Activated CD4-positive, CD25-positive, alpha-beta regulatory T cell treated with anti-CD3 and anti-CD28 coated beads, Interleukin-2, amount 50 U/mL, for 72 hours (primary cell): Measurements from ENCODE around the gene BLMH.
"Not testable (repeated sequence)": the region's sequence is repeated elsewhere in the genome, so short reads cannot be mapped to it uniquely, and the experiment has no call there.

Experiments
- DNase-seq: peaks from one replicate; pipeline ENCODE4 v3.0.0; 2021

BLMH gene

DNA sequence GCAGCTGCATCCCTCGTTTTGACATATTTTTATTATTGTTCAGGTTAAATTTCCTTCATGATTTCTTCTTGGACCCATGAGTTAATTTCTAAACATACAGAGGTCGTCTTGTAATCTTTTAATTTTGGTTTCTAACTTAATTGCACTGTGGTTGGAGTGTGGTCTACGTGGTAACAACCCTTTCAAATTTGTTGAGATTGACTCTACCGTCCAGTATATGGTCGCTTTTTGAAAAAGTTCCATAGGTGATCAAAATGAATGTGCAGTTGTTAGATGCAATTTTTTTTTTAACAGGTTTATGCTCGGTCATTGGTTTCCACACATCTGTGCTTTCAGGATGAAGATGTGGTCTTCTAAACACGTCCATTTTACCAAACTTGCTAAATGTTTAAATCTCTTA is 45.3 kb downstream of the BLMH start:
- DNase-seq = no peak

DNA sequence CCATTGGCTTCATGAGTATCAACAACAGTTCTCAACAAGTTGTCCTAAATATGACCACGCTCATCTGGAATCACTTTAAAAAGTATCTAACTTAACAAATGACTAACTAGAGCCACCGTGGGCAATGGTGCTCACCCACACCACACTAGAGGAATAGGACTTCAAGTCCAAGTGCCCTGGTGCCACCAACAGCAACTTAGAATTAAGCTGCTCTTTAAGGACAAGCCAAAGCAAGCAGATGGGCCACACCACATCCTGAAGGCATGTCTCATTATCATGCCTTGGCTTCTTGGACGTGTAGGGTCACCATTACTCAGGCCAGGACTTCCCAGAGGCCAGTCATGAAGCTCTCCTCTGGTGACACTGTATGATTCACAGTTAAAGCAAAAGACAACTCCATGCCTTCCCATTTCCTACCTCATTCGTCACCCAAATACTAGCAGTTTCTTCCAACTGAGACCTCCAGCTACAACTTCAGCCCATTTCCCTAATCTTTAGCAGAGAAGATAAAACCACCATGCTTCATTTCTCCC is 46.8 kb downstream of the BLMH start:
- no peak for DNase-seq

DNA sequence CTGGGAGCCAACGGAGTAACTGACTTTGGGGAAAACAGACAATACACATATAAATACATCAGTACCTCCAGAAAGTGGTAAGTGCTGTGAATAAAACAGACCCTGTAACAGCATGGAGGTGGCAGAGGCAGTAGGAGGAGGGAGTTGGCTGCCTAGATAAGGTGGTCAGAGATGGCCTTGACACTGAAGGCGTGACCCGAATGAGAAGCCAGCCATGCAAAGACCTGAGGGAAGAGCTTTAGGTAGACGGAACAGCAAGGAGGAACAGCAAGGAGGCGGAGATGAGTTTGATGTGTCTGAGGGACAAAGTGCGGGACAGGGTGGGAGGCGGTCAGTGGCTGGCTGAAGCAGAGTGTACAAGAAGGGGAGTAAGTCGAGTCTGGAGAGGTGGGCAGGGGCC is 48.2 kb downstream of the BLMH start:
- DNase-seq = no peak

DNA sequence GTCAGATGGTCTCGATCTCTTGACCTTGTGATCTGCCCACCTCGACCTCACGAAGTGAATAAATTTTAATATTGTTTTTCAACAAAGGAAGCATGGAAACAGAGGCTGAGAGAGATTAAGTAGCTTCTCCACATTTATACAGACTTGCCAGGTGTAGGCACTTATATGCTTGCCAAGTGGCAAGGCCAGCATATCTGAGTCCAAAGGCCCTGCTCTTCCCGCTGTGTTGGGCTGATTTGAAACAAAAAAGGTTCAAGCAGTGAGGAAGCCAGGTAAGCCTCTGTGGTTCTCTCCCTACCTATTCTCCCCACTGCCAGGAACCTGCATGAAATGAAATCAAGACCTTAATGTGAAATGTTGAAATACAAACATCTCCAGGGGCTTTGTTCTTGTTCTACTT is 48.7 kb downstream of the BLMH start:
- DNase-seq = no peak

DNA sequence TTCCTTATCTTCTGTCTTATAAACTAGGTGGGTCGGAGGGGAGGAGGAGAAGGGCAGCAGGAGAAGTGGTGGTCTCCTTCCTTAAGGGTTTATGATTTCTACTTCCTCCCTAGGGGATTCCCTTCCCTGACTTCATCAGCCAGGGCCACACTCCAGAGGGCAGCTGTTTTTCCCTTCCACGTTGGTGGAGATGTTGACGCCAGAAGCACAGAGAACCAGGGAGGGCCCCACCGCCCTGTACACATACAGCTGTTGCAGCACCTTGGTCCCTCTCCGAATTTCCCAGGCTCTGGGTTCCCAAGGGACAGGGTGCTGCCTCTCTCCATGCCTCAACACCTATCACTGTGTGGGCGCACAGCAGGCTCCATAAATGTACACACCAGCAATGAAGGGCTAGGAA is 50.7 kb downstream of the BLMH start:
- DNase-seq = no peak

DNA sequence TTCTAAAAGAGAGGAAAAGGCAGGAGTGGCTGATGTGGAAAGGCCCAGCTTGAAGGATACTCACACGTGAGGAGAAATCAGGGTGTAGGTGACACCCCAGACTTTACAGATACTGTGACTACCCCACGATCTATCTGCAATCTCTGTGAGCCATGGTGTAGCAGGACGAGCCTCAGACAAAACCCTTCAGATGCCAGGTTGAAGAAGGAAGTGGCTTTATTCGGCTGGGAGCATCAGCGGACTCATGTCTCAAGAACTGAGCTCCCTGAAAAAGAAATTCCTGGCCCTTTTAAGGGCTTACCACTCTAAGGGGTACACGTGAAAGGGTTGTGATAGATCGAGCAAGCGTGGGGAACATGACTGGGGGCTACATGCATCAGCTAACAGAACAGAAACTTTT is 51.6 kb downstream of the BLMH start:
- no peak for DNase-seq

DNA sequence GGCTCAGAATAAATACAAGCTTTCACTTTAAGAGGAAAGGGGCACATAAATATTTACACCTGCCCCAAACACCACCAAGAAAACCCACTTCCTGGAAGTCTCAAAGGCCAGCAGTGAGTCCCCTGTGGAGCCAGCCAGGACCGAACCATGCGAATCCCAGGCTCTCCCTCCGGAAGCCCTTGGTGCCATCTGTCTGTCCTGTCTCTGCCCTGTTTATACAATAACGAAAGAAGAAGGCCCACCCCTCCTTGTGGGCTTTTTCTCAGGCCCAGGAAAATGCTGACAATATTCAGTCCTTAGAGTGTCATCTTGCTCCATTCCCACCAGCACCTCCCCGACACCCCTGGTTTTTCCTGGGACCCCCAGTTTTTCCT is 52.7 kb downstream of the BLMH start:
- DNase-seq = no peak

DNA sequence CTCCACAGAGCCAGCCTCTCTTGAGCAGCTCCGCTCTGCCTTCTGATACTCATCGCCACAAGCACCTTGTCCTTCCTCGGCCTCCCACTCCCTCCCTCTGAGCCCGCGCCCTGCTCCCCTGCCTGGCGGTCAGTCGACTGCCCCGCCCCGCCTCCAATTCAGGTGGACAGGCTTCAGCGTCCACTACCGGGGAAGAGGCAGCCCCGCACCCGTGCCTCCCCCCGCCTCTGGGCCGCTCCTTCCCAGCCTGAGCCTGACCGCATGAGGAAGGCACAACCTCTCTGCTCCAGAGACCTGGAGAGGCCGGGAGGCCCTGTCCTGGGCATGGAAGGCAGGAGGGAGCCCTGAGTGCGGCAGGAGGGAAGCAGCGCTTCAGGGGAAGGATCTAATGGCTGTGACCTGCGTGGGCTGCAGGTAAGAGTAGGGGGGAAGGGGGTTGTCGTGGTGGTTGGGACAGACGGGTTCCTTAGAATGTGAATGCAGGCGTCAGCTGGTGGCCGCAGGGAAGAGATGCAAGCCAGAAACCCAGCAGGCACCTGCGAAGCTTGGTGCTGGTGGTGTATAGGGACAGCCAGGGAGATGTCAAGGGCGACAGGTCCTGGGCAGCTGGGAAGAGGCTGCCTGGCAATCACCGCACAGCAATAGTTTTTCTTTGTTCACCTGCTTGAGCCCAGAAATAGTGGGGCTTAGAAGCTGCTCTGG is 53.2 kb downstream of the BLMH start:
- no peak for DNase-seq

DNA sequence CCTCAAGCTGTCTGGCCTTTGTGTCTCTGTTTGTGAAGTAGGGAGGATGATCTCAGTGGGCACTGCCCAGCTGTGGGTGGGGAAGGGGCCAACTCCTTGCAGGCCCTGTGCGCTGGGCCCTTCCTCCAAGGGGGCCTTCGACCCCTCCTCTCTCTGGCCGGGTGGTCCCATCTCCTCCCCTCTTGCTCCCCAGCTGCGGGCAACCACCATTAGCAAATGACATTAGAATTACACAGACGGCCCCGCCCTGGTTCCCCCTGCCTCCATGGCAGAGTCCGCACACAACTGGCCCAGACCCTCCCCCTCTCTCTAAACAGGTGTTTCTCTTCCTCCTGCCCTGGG is 53.8 kb downstream of the BLMH start:
- DNase-seq = no peak

DNA sequence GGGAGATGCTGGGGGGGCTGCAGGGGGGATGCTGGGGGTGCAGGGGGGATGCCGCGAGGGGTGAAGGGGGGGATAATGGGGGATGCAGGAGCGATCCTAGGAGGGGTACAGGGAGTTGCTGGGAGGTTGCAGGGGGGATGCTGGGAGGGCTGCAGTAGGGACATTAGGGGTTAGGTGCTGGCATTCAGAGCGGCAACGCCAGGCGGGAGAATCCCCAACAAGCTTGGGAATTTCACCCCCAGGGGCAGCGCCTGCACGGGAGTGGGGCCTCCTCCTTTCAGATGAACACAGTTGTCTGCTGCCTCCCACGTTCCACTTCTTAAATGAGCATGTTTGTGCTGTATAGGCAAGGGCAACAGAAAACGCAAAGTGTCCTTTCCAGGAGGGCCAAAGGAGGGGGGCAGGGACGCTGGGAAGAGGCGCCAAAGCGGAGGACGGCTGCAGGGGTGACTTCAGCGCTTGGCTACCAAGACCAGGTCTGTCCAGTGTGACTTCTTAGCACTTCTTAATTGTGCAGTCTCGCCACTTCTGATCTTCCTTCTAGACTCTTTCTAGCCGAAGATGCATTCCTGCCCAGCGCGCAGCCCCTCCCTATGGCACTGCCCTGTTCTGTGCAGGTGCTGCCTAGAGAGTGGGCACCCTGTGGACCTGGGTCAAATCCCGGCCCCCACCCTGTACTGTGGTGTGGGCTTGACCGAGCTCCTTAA is 54.3 kb downstream of the BLMH start:
- DNase-seq = no peak

DNA sequence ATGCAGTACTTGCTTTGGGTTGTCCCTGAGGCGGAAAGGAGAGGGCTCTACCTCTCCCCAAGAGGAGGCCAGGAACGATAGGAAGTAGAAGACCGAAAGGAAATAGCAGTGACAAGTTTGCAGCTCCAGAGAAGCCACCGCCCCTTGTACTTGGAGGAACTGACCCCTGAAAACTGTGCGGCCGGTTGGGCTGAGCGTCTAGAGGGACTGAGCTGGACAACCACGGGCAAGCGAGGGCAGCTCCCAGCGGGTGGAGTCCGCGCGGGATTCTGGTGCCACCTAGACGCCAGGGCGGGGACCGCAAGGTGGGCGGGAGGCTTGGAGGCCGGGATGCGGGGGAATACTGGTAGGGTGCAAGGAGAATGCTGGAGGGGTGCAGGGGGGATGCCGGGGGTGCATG is 55.0 kb downstream of the BLMH start:
- DNase-seq = no peak

DNA sequence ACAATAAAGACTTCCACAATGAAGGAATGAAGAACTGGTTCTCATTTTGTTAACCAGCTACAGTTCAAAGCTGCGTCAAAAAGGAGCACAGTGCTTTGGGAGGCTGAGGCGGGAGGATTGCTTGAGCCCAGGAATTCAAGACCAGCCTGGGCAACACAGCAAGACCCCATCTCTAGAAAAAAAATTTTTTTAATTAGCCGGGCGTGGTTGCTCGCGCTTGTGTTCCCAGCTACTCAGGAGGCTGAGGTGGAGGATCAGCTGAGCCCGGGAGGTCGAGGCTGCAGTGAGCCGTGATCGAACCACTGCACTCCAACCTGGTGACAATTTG is 55.5 kb downstream of the BLMH start:
- no peak for DNase-seq

DNA sequence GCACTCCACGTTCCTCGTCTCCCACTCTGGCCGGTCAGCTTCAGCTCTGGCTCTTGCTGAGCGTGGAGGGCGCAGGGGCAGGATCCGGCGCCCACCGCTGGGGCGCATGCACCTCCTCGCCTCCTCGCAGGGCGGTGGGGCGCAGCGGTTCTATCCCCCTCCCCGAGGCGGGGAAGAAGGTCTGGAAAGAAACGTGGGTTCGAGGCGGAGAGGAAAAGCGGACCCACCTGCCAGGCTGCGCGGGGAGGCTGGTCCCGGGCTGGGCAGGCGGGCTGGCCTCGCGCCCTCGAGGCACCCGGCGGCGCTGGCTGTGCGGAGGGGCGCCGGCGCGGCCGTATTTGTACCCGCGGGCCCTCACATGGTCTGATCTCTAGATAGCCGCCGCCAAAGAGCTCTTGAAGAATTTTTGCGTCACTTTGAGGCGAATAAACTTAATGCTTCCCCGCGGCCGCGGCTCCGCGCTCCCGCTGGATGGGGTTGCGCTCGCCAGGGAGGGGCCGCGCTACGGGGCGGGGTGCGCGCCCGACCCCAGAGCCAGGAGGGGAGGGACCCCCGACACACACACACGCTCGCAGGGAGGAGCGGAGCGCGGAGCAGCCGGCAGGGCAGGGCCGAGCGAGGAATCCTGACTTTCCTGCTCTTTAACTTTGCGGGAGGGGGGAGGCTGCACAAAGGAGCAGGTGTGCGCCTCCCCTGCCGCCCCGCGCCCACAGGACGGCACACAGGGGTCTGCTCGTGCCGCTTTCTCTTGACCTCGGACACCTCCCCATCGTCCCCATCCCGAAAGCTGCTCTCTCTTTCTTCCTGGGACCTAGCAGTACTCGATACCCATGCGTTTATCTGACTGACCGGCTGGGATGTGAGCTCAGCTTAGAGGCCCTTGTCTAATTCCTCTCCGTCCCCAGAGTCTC is 56.1 kb downstream of the BLMH start, which contains the start of gene SLC6A4:
TSS of gene SLC6A4 (minus strand) at position 312 of the 911 bp plus-strand sequence. CDS start 13,739 bp downstream, outside the sequence.
- DNase-seq = no peak

DNA sequence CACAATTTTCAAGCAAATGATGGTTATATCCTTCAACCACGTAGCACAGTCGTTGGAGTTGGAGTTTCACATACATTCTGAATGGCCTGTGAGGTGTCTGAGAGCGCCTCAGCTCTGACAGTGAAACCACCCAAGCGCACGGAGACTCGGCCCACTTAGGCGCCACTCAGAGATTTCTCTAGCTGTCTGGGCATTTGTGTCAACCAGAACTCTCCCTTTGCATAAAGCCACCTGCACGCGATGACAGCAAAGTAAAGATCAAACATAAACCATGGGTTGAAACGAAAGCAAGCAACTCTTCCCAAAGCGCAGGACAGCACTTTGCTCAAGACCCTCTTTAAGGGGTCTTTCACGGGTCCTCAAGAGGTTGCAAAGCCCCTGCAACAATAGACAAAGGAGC is 56.8 kb downstream of the BLMH start:
- DNase-seq = no peak

DNA sequence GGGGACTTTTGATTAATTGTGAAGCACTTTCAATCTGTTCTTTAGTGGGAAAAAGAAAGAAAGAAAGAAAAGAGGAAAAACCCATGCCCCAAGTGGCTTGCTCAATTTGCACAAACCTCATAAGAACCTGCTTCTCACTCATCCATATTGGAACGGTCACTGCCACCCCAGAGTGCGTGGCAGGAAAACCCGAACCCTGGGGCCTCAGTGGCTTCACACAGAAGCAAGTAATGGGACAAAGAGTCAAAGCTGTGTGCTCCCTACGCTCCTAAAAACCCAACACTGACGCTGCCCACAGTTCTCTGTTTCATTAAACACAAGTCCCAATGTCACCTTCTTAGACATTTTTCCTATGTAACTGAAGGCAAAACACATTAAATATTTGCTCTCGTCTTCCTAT is 57.4 kb downstream of the BLMH start:
- no peak for DNase-seq

DNA sequence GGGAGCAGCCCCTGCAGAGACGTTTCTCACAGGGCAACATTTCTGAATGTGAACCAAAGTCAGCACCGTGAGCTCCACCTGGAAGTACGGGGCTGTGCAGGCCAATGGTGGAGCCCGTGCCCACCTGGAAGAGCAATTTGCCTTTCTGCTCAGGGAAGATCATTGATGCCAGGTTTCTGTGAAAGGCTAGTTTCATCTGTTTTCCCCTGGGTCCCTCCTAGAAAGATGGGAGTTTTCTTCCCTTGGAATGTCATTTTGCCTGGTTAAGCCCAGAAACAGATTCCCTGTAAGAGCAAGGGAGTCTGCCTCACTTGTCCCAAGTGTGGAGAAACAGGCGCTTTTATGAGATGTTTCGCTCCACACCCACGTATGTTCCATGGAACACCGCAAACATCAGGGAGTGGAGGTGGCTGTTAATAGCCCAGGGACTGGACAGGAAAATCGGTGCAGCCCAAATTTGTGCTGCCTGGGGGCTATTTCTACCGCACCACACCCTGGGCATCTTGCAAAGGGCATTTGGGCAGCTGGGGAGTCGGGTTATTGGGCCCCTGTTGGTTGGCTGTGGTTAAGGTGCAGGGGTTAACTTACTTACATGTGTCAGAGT is 58.8 kb downstream of the BLMH start:
- DNase-seq = no peak

DNA sequence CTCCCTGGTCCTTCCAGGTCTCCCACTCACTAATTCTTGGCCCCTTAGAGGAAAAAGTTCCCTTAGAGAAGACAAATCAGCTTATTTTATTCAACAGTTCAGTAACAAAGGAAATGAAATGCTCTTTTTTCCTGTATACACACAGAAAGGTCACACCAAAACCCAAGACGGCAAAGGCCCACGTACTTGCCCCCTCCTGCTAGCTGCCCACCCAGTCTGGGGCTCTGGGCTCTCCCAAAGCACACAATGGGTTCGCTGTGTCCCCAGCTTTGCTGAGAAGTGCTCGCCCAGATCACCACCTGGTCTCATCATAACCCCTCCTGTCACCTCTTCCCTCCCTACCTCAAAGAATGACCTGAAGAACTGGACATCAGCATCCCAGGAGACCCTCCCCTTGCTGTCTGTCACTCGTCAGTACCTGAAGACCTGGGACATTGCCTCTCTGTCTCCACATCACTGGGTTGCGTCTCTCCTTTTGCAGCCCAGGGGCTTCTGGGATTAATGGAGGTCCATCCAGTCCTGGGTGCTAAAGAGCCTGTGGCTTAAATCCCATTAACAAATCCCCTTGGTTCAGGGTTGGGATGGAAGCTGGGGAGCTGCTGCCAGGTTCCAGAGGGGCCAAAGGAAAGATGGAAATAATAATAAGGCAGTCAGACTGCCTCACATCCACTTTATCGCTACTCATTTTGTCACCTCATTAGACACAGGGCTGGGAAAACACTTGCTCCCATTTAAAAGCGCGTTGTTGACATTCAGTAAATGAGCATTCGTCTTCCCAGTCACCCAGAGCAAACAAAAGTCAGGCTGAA is 59.5 kb downstream of the BLMH start:
- no peak for DNase-seq

DNA sequence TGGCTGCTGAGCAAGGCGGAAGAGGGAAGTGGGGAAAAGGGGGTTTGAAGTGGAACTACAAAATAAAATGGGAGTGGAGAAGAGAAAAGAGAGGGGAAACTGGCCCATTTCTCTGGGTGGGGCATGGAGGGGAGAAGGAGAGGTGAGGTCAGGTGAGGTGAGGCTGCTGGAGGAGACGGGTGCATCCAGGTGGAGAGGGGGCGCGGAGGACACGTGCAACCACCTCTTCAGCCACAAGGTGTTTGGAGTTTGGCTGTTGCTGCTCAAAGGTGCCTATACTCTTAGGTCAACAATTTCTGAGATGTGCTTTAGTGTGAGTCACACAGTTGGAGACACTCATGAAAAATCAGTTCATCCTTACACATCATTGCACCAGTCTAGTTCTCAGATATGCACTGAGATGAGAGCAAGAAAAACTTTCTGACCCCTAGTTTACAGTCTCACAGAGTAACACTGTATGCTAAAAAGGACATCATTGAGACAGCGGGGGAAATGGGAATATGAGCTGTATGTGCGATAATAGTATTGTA is 61.1 kb downstream of the BLMH start:
- no peak for DNase-seq

DNA sequence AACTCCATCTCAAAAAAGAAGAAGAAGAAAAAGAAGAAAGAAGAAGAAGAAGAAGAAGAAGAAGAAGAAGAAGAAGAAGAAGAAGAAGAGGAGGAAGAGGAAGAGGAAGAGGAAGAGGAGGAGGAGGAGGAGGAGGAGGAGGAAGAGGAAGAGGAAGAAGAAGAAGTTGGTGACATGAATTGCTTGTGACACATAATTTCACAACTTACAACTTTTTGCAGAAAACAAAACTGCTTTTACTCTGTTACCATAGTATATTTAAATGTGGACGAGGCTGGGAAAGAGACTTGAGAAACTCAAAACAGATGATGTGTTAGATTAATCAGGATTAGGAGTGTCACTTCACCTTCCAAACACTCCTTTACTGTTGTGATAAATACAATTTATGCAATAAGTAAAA is 61.7 kb downstream of the BLMH start:
- DNase-seq = not testable (repeated sequence)

DNA sequence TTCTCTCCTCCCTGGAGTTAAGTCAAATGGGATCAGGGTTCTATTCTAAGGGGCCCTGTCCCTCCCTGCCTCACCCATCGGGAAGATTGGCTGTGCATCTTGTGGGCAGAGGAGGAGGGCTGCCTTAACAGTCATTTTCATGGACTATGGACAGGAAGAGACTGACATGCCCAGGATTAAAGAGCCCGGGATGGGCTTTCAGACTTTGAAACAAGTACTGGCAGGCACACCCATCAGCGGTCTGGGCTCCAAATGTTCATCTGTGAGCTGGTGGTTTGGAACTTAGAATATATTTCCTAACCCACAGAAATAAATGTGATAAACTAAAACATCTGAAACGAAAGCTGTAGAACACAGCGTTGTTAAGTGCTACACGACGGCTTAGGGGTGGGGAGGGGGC is 62.7 kb downstream of the BLMH start:
- no peak for DNase-seq

DNA sequence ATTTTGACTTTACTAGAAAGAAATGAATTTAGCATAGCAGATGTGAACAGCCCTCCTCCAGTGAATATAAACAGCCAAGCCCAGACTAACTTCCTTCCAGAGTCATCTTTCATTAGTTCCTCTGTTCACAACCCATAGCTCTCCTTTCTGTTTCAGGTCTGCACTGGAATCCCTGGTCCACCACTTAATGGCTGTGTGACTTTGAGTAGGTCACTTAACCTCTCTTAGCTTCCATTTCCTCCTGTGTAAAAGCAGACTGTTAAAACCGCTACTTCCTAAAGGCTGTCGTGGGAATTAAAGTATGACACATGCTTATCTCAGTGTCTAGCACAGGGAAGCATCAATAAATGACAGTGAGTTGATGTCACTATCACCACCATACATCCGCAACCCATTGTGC is 63.7 kb downstream of the BLMH start:
- DNase-seq = no peak

DNA sequence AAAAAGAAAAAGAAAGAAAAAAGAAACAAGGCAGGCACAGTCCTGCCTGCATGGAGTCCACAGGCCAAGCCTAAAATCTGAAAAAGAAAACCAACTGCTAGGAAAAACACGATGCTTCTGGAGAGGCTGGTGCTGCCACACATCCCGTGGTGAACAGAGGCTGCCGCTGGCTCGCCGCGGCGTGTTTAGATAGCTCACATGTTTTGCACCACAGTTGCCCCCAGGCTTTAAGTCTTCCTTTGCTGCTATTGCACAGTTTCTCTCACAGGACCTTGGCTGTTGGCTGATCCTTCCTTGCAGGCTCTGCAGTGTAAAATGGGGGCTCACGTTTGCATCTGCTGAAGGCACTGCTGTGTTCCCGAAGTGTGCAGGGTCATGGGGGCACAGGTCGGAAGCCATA is 64.9 kb downstream of the BLMH start:
- DNase-seq = no peak
